ENCODE measurements around the gene TLCD3B. TPM values are rescaled to one million over a fixed set of nuclear protein-coding genes. Genes with fewer than 3 reads are reported as not detected.

Gene TLCD3B
- total RNA-seq, 2 donors from 2014 or later, result 4.5 to 6.9 TPM

- Mint-ChIP-seq H3K4me1 (ENCODE audit: low read depth) (peaks cover 11% of the 10 kb centered on the region), H3K4me3 (no peak overlapping the region), H3K27ac (no peak overlapping the region), H3K36me3 (ENCODE audit: insufficient read depth in 2 of 2) (no peaks in the 10 kb centered on the region), H3K27me3 (ENCODE audit: low read depth) (no peaks in the 10 kb centered on the region), H3K9me3 (no peaks in the 10 kb centered on the region)
- peak; percentile 48 to 57 for ATAC-seq (replicated peaks in 1 of 2)
- peak; percentile 41 to 52 for DNase-seq
Measured at GRCh38 chr16:30005341-30006094, 25.6 kb downstream of the TLCD3B start.

- H3K4me3 Mint-ChIP-seq, result no peak overlapping the region
- H3K27ac Mint-ChIP-seq, result no peak overlapping the region
- H3K9me3 Mint-ChIP-seq, result no peaks in the 10 kb centered on the region
- no peaks in the 10 kb centered on the region for H3K36me3 Mint-ChIP-seq (ENCODE audit: insufficient read depth in 2 of 2)
- no peaks in the 10 kb centered on the region for H3K27me3 Mint-ChIP-seq (ENCODE audit: low read depth)
- ATAC-seq (replicated peaks in 1 of 2) (peak in 1 of 2 donors; percentile 4), DNase-seq (no peak)
- peaks cover 9% of the 10 kb centered on the region for H3K4me1 Mint-ChIP-seq (ENCODE audit: low read depth)
Measured at GRCh38 chr16:30004811-30005242, 26.2 kb downstream of the TLCD3B start.

GRCh38 chr16:30004424-30004776 lies 26.7 kb downstream of the TLCD3B start:
- no peaks in the 10 kb centered on the region for H3K27me3 Mint-ChIP-seq (ENCODE audit: low read depth)
- peaks cover 13% of the 10 kb centered on the region for H3K4me1 Mint-ChIP-seq (ENCODE audit: low read depth)
- H3K36me3 Mint-ChIP-seq (ENCODE audit: insufficient read depth in 2 of 2), result peaks cover 0 to 1% of the 10 kb centered on the region in 2 donors
- no peak overlapping the region for H3K4me3 Mint-ChIP-seq
- DNase-seq (no peak), ATAC-seq (replicated peaks in 1 of 2) (no peak)
- no peak overlapping the region for H3K27ac Mint-ChIP-seq
- no peaks in the 10 kb centered on the region for H3K9me3 Mint-ChIP-seq

GRCh38 chr16:30003670-30004423 lies 27.2 kb downstream of the TLCD3B start:
- Mint-ChIP-seq H3K4me3 (no peak overlapping the region), H3K36me3 (ENCODE audit: insufficient read depth in 2 of 2) (peaks cover 0 to 1% of the 10 kb centered on the region in 2 donors), H3K4me1 (ENCODE audit: low read depth) (peaks cover 14% of the 10 kb centered on the region), H3K27me3 (ENCODE audit: low read depth) (no peaks in the 10 kb centered on the region), H3K9me3 (no peaks in the 10 kb centered on the region), H3K27ac (no peak overlapping the region)
- DNase-seq (no peak), ATAC-seq (replicated peaks in 1 of 2) (no peak)

GRCh38 chr16:30002614-30003346 lies 28.3 kb downstream of the TLCD3B start:
- Mint-ChIP-seq H3K4me1 (ENCODE audit: low read depth) (peaks cover 14% of the 10 kb centered on the region), H3K27me3 (ENCODE audit: low read depth) (no peaks in the 10 kb centered on the region), H3K4me3 (no peak overlapping the region), H3K36me3 (ENCODE audit: insufficient read depth in 2 of 2) (peaks cover 0 to 1% of the 10 kb centered on the region in 2 donors), H3K27ac (no peak overlapping the region), H3K9me3 (no peaks in the 10 kb centered on the region)
- no peak for ATAC-seq (replicated peaks in 1 of 2)
- DNase-seq, result no peak

- DNase-seq, result no peak
- Mint-ChIP-seq H3K9me3 (no peaks in the 10 kb centered on the region), H3K27me3 (ENCODE audit: low read depth) (no peaks in the 10 kb centered on the region), H3K4me1 (ENCODE audit: low read depth) (peaks cover 20% of the 10 kb centered on the region), H3K36me3 (ENCODE audit: insufficient read depth in 2 of 2) (peaks cover 0 to 3% of the 10 kb centered on the region in 2 donors), H3K27ac (no peak overlapping the region), H3K4me3 (no peak overlapping the region)
- no peak for ATAC-seq (replicated peaks in 1 of 2)
Measured at GRCh38 chr16:30000735-30001631, 30.1 kb downstream of the TLCD3B start.

- H3K27ac Mint-ChIP-seq, result no peak overlapping the region
- no peaks in the 10 kb centered on the region for H3K9me3 Mint-ChIP-seq
- H3K4me3 Mint-ChIP-seq, result no peak overlapping the region
- H3K27me3 Mint-ChIP-seq (ENCODE audit: low read depth), result no peaks in the 10 kb centered on the region
- ATAC-seq (replicated peaks in 1 of 2), result no peak
- no peak for DNase-seq
- peaks cover 24% of the 10 kb centered on the region for H3K4me1 Mint-ChIP-seq (ENCODE audit: low read depth)
- H3K36me3 Mint-ChIP-seq (ENCODE audit: insufficient read depth in 2 of 2), result peaks cover 1 to 5% of the 10 kb centered on the region in 2 donors
Measured at GRCh38 chr16:29999605-30000004, 31.5 kb downstream of the TLCD3B start.

- peak overlapping the region; percentile 97 to 98 for H3K4me3 Mint-ChIP-seq
- H3K27ac Mint-ChIP-seq, result peak overlapping the region; percentile 92
- no peak for ATAC-seq (replicated peaks in 1 of 2)
- H3K4me1 Mint-ChIP-seq (ENCODE audit: low read depth), result peaks cover 26% of the 10 kb centered on the region
- peaks cover 1 to 5% of the 10 kb centered on the region in 2 donors for H3K36me3 Mint-ChIP-seq (ENCODE audit: insufficient read depth in 2 of 2)
- H3K9me3 Mint-ChIP-seq, result no peaks in the 10 kb centered on the region
- no peak for DNase-seq
- no peaks in the 10 kb centered on the region for H3K27me3 Mint-ChIP-seq (ENCODE audit: low read depth)
Measured at GRCh38 chr16:29996766-29997250, 34.3 kb downstream of the TLCD3B start.

- DNase-seq, result peak; percentile 99 to 100
- Mint-ChIP-seq H3K4me3 (peak within 1 kb of the TSS; percentile 97 to 98), H3K9me3 (no peaks in the 10 kb centered on the region), H3K36me3 (ENCODE audit: insufficient read depth in 2 of 2) (peaks cover 1 to 5% of the 10 kb centered on the region in 2 donors), H3K4me1 (ENCODE audit: low read depth) (peaks cover 25% of the 10 kb centered on the region), H3K27me3 (ENCODE audit: low read depth) (no peaks in the 10 kb centered on the region), H3K27ac (peak within 1 kb of the TSS; percentile 92)
- peak; percentile 98 for ATAC-seq (replicated peaks in 1 of 2)
Measured at GRCh38 chr16:29995911-29996765, 34.9 kb downstream of the TLCD3B start, which contains the start of gene INO80E. Gene INO80E (plus strand): TSS chr16:29996241. CDS start chr16:29996311, 70 bp downstream.

- peaks cover 25% of the 10 kb centered on the region for H3K4me1 Mint-ChIP-seq (ENCODE audit: low read depth)
- peak within 1 kb of the TSS; percentile 97 to 98 for H3K4me3 Mint-ChIP-seq
Measured at GRCh38 chr16:29995324-29995910, 35.7 kb downstream of the TLCD3B start, which contains the start of gene HIRIP3. Gene HIRIP3 (minus strand): TSS chr16:29995617. CDS start chr16:29995605, 12 bp downstream.

More at GRCh38 chr16:29995324-29995910, 35.7 kb downstream of the TLCD3B start, which contains the start of gene HIRIP3:
- no peaks in the 10 kb centered on the region for H3K9me3 Mint-ChIP-seq
- ATAC-seq (replicated peaks in 1 of 2) (peak; percentile 69 to 70), DNase-seq (peak; percentile 91 to 92)
- H3K27ac Mint-ChIP-seq, result peak within 1 kb of the TSS; percentile 92
- H3K36me3 Mint-ChIP-seq (ENCODE audit: insufficient read depth in 2 of 2), result peaks cover 1 to 5% of the 10 kb centered on the region in 2 donors
- H3K27me3 Mint-ChIP-seq (ENCODE audit: low read depth), result no peaks in the 10 kb centered on the region

Measured in activated T-cell treated with anti-CD3 and anti-CD28 coated beads, Interleukin-2, amount 50 U/mL, for 72 hours (primary cell).